GDM1 (cell line): ENCODE data around the gene SERPINA4.
"Not testable (repeated sequence)": the region's sequence is repeated elsewhere in the genome, so short reads cannot be mapped to it uniquely, and the experiment has no call there.

Experiments used
- DNase-seq: peaks from one replicate; lab custom pipeline; 2025; lab: John Stamatoyannopoulos, UW

SERPINA4 gene

DNA sequence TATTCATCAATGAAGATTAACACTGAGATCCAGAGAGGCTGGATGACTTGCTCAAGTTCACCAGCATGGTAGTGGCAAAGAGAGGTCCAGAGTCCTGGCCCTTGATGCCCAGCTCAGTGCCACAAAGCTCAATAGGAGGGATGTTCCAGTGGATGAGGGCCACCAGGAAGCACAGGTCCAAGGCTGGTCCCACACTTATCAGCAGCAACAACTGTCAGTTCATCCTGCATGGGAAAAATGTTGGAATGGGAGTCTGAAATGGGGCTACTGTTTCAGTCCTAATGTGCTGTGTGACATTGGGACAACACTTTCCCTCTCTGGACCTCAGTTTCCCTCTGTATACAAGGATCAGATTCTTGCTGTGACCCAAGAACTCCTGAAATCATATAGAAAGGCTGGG lies 31.2 kb downstream of the SERPINA4 start:
- DNase-seq = no peak

DNA sequence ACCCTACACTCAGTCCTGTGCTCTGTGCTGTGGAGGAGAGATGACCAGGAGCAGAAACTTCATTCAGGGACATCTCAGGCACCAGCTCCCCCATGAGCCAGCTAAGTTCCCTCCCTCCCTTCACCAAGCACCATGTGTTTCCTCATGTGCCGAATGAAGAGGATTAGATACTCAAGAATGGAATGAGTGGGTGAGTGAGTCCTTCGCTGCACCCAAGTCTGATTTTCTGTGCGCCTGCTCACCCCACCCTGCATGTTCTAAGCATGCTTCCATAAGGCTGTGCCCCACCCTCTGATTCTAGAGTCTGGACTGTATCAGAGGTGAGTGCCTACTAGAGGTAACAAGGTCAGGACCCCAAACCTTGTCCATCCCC lies 32.1 kb downstream of the SERPINA4 start:
- no peak for DNase-seq

DNA sequence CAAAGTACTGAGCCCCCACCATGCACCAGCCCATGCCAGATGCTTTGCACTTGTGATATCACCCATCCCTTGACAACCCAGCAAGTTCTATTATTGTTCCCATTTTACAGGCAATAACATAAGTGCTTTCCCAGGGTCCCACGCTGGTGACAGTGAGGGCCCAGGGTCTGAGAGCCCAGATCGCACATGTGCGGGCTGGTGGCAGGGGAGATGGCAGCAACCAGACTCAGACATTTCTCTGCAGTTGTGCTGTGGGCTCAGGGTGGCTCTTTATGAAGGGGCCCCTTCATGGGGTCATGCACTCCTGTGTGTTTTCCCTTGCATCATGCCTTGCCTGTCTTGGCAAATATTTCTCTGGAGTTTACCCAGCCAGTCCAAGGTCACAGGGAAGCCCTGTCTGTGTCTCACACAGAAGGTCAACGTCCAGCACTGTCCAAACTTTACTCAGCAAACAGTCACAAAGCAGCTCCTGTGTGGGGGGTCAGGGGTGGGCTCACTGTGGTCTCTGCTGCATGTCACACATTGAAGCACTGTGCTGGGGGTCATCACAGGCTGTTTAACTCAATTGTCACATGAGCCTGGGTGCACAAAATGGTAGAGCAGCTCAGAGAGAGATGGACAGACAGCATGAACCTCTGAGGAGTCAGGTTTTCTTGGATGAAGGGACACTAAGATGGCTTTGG lies 32.6 kb downstream of the SERPINA4 start:
- DNase-seq = no peak

DNA sequence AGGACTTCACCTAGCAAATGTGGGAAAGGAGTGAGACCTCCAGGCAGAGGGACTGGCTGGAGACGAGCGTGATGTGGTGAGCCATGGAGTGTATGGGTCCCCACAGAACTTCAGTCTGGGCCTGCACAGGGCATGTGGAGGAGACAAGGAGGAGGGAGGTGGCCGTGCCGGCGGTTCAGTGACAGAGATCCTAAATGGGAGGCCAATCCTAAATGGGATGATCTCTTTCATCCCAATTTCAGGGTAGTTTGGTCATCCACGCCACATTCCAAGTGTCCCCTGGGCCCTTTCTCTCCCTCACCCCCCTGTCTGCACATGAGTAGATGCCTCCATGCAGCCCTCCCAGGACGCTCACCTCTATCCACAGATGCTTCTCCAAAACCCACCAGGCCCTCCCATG lies 33.2 kb downstream of the SERPINA4 start:
- DNase-seq = no peak

DNA sequence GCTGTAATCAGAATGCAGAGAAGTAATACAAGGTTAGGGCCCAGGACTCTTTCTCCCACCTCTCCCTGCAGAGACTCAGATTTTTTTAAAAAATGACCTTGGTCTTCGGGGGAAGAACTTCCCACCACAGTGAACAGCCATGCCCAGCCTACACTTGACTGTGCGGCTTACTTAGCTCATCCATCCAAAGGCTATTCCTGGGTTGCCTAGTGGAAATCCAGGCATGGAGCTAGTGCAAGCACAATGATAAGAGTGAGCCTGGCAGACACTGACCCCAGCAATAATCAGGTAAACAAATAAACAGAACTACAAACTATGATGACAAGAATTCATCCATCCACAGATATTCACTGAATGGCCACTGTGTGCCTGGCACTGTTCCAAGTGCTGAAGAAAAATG lies 34.7 kb downstream of the SERPINA4 start:
- DNase-seq = no peak

DNA sequence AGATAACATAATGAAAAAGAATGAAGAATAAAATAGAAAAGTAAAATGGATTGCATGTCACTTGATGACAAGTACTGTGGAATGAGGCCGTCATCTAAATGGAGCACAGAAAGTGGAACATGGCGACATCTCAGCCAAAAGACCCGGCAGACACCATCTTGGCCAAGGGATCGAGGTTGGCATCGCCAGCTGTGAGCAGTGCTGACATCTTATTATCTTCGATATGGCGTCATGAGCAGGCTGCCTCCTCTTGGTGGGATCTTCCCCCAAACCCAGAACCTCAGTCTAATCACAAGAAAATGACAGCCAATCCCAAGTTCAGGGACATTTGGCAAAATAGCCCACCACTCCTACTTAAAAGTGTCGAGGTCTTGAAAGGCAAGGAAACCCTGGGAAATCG lies 35.1 kb downstream of the SERPINA4 start:
- no peak for DNase-seq

DNA sequence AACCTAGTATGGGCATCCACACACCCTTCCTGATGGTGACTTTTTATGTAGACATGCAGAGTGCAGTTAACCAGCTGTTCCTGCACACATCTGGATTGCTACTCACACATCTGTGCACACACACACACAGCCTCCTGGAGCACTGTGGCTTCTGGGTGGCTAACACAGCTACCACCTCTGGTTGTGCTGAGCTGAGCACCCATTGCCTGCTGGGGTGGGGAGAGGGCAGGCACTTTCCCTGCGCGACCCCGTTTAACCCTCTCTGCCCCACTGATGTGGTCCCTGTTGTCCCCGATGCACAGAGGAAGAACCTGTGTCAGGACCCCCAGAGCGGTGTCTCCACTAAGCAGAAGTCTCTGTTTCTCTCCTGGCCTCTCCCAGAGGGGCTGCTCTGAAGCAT lies 36.5 kb downstream of the SERPINA4 start:
- DNase-seq = no peak

DNA sequence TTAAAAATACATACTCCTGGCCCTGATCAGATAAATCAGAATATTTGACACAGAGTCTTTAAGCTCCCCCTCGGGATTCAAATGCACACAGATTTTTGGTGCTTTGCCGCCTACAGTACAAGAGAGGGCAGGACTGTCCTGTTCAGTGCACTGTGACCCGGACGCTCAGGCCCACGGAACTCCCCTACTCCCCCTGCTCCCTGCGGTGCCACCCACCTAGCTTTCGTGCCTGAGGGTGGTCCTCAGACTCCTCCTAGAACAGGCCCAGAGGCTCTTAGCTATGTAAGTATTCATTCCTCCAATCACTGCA lies 37.2 kb downstream of the SERPINA4 start:
- DNase-seq = no peak

DNA sequence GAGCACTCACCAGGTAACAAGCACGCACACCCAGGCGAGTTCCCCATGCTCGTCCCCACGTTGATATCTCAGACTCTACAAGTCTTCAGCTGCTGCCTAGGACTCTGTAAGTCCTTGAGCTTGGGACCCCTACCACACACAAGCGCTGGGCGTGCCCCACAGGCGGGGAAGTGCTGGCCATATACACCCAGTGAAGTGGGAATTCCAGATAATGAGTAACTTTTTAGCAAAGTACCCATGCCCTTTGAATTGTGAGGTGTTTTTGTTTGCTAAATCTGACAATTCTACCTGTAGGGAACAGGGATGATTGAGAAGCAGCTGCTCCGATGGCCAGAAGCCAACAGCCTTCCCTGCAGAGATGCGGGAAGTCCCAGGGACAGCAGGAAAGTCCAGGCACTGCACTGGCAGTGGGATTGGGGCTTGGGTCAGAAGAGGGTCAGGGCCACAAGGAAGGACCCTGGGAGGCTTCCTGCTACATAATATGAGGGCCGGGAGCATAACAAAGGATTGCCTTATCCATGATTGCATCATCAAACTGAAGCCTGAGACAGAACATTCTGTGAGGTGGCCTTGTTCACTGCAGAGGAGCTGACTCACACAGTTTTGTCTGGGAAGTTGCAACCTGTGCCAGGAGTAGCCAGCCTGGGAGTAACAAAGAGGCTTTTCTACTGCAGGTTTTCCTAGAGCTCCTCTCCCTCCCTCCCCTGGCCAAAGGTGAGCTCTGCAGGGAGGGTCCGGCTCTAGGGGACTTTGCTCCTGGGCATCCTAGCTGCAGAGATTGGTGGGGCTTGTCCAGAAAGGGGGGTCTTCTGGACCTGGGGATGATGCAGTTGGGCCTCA lies 37.8 kb downstream of the SERPINA4 start:
- no peak for DNase-seq

DNA sequence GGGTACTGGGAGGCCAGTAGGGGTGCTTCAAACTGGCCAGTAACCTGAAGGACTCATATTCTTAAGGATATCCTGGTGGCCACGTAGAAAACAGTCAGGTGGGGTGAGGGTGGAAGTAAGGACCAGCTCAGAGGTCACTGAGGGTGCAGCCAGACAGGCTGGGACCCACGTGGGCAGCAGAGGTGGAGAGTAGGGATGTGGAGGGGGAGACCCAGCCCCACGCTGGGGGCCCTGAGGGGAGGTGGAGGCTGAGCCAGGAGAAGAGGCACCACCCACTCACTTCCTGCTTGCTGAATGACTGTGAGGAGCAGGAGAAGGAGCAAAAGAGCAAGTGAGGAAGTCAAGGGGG lies 38.4 kb downstream of the SERPINA4 start:
- no peak for DNase-seq

DNA sequence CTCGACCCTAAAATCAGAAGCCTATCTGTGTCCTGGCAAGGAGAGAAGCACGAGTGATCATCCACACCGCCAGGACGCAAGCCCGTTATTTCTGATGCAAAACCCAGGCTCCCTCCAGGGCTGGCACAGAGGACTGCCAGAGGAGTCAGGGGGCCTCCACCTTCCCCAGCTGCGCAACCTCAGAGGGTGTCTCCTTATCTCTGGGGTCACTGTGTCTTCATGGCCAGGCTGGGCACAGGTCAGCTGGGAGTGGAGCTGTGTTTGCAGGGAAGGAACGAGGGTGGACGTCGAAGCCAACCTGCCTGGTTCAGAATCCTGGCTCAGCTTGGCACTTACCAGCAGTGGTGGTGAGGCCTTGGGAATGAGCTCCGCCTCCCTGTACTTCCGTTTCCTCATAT lies 38.9 kb downstream of the SERPINA4 start:
- DNase-seq = no peak

DNA sequence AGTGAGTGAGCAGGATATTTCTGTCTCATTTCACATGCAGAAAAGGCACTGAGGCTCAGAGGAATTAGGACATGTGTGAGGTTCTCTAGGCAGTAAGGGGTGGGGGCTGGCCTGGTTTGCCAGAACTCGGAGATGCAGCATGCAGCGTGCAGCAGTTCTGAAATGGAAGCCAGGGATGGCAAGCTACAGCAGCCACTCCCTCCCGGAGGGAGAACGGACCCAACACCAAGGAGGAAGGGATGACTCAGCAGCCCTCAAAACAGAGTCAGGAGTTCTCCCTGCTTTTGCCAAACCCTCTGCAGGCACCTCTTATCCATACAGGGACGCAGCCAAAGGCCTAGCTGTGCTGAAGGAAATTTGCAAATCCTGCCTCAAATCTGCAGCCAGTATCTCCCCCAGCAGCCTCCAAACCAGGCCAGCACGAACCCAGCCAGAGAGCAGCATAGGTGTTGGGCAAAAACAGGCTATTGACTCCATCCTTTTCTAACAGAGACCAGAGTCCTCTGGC lies 40.7 kb downstream of the SERPINA4 start:
- DNase-seq = no peak

DNA sequence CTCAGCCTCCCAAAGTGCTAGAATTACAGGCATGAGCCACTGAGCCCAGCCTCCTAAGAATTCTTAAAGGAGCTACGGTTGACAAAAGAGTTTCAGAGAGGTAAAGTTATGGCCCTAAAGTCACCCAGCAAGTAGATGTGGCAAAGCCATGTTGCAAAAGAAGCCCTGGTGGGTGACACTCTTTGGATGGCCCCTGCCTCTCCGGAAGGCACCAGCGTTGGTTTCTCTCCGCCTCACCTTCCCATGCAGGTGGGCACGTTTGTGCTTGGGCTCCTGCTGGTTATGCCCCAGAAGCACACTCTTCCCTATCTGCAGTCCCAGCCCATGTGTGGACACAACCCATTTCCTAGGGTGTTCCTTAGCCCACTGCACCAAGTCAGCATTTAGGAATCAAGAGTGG lies 41.5 kb downstream of the SERPINA4 start:
- no peak for DNase-seq

DNA sequence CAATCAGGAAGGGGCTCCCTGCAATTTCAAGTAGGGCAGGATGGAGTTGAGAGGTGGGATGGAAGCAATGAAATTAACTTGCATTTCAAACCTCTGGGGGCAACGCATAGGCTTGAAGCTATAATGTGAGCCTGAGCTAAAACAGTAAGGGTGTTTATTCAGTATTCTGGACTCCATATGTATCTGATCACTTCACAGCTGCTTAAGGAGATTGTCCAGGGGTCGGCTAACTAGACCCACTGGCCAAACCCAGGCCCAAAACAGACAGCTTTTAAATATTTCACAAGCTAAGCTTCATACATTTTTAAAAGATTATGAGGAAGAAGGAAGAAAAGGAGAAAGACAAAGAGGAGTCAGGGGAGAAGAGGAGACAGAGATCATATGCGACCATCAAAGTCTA lies 44.1 kb downstream of the SERPINA4 start:
- no peak for DNase-seq

DNA sequence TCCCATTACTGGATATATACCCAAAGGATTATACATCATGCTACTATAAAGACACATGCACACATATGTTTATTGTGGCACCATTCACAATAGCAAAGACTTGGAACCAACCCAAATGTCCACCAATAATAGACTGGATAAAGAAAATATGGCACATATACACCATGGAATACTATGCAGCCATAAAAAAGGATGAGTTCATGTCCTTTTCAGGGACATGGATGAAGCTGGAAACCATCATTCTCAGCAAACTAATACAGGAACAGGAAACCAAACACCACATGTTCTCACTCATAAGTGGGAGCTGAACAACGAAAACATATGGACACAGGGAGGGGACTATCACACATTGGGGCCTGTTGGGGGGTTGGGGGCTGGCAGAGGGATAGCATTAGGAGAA lies 47.7 kb downstream of the SERPINA4 start:
- not testable (repeated sequence) for DNase-seq

DNA sequence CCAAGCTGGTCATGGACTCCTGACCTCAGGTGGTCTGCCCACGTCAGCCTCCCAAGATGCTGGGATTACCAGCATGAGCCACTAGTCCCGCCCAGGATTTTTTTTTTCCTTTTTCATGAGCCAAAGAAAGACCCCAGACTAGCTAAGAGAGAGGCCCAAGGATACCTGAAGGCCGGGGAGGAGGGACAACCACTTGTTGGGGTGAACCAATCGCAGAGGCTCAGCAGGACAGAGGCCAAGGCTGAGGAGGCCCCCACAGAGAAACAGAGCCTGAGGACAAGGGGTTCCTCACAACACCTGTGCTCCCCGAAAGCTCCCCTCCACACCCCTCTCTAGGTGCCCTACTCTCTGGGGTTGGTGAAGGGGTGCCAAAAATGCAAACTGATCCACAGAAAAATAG lies 49.9 kb downstream of the SERPINA4 start:
- no peak for DNase-seq

DNA sequence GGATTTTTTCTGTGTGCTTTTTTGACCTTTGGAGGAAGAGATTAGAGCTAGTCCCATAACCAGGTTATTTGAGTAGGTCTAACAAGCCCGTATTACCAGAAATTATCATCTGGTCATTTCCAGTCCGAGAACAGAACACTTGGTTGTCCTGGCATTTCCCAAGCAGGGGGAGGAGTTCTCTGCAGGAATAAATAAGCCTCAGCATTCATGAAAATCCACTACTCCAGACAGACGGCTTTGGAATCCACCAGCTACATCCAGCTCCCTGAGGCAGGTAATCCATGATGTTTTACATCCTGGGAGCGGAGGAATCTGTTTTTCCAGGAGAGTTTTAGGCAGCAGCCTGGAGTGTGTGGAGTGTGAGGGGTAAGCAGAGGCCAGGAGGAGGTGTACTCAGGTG lies 50.9 kb downstream of the SERPINA4 start, which contains the start of gene SERPINA3:
Gene SERPINA3, plus strand, starts transcription at position 218 of the 400 bp plus-strand sequence. CDS start 2,051 bp downstream, outside the sequence.
- DNase-seq = no peak

DNA sequence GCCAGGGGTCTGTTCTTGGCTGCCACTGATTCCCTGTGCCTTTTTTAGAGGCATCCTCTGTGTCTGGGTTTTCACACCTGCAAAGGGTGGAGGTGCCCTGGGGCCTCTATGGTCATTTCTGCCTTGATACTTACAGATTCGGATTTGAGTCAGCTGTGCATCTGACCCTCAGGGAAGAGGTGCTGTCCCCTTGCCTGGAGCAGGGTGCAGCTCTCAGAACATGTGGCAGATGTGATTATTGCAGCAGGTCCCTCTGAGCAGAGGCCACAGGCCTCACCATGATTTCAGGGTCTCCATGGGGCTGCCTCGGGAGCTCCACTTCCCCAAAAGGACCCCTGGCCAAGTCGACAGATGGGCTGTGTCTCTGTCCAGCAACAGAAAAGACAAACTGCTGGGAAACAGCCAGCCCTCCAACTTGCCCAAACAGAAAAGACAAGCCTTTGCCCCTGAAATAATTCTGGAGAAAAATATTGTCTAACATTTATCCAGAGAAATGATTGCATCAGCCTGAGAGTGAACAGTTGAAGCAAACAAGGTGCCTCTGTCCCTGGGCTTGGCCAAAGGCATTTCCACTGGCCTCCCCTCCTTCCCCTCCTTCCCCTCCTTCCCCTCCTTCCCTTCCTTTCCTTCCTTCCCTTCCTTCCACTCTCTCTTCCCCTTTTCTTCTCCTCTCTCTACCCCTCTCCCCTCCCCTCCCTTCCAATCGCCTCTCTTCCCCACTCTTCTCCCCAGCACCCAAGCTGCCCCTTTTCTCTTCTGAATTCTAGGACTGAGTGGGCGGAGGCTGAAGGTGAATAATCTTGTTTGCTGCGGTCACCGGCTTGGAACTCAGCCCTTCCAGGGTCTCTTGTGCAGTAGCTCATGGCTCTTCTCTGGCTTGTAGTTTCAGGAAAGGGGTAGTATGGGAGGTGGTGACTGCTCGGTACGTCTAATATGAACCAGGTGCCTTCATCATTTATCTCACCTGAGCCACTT lies 51.6 kb downstream of the SERPINA4 start:
- DNase-seq = no peak

DNA sequence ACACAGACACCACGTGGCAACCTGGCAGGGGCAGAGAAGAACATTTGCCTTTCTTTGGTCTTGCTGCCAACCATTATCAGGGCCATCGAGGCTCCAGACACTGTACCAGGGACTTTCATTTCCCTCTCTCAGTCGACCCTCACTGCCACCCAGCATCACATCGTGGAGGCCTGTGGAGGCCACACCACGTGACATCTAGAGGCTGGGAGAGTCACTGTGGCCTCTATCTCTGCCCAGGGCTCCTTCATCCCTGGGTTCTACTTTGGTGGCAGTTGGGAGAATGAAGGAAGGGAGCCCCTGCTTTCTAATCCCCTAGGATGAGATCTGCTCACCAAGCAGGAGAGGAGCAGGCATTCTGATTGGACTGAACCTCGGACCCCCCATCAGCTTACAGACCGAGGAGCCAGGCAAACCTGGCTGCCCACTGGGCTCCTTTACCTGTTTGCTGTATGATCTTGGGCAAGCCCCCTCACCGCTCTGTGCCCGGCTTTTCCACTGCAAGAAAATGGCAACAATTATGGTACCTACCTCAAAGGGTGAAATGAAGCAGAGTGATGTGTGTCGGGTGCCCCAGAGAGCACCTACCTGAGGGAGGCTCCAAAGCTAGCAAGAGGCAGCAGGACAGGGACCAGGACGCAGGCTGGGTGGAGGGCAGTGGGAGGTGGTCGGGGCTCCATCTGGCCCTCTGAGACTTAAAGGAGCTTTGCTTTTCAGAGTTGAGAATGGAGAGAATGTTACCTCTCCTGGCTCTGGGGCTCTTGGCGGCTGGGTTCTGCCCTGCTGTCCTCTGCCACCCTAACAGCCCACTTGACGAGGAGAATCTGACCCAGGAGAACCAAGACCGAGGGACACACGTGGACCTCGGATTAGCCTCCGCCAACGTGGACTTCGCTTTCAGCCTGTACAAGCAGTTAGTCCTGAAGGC lies 52.7 kb downstream of the SERPINA4 start:
- no peak for DNase-seq

DNA sequence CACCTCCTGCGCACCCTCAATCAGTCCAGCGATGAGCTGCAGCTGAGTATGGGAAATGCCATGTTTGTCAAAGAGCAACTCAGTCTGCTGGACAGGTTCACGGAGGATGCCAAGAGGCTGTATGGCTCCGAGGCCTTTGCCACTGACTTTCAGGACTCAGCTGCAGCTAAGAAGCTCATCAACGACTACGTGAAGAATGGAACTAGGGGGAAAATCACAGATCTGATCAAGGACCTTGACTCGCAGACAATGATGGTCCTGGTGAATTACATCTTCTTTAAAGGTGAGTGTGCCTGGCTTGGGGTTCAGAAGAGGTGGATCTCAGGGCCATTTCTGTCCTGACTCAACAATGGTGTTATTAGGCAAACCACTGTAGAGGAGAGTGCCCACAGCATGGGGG lies 53.6 kb downstream of the SERPINA4 start:
- no peak for DNase-seq

DNA sequence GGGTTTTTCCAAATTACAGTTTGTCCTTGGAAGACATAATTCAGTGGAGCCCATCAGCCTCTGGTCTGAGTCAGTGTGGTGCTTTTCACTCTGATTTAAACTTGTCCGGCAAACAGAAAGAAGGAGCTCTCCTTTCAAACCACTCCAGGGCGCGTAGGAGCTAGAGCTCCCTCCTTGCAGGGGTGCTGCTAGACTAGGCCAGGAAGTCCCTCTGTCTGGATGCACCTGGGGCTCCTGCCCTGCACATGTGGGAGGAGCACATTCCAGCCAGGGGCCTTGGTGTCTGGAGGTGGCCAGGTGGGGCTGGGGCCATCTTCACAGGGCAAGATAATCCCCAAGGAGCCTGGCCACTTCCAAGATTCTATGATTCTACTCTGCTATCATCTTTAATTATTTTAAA lies 54.0 kb downstream of the SERPINA4 start:
- no peak for DNase-seq
